AML-193 (cell line): ENCODE results near the gene MBP.
"Not testable (repeated sequence)": the region's sequence is repeated elsewhere in the genome, so short reads cannot be mapped to it uniquely, and the experiment has no call there.

Experiments
- DNase-seq, 2 experiments: peaks; one replicate each; lab custom pipeline; 2025; lab: John Stamatoyannopoulos, UW

Gene MBP

DNA sequence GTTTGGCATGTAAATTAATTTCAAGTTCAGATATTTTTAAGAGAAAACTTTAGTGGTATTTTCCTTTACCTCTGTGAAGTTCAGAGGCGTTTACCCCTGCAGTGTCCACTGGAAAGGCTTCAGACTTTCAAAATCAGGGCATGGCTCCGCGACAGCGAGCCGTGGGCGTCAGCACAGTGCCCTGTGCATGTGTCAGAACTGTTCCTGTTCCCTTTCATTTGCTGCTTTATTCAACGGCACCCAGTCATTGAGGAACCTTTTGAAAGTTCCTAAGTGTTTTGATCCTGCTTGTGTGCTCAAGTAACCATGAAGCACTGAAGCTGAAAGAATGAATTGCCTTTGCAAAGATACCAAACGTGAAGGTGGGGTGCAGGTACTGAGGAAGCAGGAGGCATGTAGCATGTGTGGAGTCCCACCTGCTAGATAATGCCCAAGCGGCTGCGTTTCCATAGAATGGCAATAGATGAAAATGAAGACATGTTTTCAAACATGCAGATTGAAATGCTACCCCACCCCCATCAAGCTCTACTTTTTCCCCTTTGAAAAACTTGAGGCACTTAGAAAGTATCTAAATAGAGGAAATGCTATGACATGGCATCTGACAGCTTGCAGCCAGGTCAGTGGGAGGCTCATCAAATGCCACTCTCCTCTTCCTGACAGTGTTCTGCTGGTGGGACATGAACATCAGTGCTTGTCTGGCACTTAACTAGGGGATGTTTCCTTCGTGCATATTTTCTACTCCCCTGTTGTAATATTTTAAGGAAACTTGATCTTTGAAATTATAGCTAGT, 161.6 kb downstream of the MBP start:
- DNase-seq, result no peak

DNA sequence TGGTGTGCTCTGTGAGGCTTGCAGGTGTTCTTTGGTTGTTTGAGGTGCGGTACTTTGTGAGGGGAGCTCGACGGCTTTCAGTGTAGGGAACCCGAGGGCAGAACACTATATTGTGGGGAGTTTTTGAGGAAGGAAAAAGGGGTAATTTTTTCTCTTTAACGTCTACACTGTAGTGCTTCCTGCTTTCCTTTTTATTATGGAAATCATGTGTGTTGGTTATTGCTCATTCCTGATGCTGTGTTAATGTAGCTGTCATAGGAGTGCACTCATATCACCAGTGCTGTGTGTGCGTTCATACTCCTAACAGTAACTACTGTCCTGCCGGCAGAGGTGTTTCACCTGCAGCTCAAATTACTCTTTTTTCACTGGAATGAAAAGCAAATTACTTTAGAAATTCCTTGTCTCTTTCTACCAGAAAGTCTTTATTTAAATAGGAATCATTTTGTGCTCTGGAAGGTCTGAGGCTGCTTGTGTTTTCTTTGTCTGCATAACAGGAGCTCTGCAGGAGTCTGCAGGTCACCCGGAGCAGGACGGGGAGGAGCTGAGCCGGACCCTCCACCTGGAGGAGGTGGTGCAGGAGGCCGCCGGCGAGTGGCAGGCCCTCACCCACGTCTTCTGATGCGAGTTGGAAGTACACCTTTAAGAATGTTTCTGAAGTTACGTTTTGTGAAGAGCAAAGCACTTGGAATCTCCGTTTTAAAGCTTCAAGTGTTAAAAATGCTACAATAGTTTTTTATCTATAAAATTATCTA, 164.7 kb downstream of the MBP start:
- no peak for DNase-seq

DNA sequence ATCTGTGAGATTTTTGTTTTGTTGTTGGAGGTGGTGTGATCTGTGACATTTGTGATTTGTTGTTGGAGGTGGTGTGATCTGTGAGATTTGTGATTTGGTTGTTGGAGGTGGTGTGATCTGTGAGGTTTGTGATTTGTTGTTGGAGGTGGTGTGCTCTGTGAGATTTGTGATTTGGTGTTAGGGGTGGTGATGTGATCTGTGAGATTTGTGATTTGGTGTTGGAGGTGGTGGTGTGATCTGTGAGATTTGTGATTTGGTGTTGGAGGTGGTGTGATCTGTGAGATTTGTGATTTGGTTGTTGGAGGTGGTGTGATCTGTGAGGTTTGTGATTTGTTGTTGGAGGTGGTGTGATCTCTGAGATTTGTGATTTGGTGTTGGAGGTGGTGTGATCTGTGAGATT, 165.3 kb downstream of the MBP start:
- not testable (repeated sequence) for DNase-seq

DNA sequence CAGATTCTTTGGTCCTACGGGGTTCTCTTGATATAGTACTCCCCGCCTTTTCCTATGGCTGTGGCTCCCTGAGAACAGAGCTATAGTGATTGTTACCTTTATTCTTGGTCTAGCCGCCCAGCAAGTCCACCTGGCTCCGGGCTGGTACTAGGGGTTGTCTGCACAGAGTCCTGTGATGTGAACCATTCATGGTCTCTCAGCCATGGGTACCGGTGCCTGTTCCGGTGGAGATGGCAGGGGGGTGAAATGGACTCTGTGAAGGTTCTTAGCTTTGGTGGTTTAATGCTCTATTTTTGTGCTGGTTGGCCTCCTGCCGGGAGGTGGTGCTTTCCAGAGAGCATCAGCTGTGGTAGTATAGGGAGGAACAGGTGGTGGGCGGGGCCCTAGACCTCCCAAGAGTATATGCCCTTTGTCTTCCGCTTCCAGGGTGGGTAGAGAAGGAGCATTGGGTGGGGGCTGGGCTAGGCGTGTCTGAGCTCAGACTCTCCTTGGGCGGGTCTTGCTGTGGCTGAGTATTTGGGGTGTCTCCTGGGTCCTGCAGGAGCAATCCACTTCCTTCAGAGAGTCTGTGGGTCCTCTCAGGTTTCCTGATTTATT, 166.9 kb downstream of the MBP start:
- not testable (repeated sequence) for DNase-seq

DNA sequence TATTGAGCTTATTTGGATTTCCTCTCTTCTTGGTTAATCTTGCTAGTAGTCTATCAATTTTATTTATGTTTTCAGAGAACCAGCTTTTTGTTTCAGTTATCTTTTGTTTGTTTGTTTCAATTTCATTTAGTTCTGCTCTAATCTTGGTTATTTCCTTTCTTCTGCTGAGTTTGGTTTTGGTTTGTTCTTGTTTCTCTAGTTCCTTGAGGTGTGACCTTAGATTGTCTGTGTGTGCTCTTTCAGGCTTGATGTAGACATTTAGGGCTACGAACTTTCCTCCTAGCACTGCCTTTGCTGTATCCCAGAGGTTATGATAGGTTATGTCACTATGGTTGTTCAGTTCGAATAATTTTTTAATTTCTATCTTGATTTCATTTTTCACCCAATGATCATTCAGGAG, 168.6 kb downstream of the MBP start:
- DNase-seq, result no peak

DNA sequence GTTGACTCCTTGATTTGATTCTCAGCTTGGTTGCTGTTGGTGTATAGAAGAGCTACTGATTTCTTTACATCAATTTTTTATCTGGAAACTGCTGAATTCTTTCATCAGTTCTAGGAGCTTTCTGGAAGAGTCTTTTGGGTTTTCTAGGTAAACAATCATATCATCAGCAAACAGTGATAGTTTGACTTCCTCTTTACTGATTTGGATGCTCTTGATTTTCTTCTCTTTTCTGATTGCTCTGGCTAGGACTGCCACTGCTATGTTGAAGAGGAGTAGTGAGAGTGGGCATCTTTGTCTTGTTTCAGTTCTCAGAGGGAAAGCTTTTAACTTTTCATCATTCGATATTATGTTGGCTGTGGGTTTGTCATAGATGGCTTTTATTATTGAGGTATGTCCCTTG, 169.7 kb downstream of the MBP start:
- DNase-seq, result no peak

DNA sequence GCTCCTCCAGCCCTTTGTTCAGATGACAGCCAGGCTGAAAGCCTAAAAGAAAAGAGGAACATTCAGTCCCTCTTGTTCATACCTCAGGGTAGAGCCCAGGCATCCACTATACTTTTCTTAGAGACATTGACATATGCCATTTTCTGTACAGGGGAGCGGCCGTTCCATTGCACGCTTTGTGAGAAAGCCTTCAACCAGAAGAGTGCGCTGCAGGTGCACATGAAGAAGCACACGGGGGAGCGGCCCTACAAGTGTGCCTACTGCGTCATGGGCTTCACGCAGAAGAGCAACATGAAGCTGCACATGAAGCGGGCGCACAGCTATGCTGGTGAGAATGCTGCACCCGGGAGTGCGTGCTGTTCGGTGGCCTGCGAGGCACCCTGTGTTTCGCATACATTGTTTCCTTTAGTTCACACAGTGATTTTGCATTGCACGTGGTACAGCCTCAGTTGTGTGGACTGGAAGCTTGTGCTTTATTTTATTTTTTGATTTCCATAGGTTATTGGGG, 172.0 kb downstream of the MBP start:
- DNase-seq, result no peak

DNA sequence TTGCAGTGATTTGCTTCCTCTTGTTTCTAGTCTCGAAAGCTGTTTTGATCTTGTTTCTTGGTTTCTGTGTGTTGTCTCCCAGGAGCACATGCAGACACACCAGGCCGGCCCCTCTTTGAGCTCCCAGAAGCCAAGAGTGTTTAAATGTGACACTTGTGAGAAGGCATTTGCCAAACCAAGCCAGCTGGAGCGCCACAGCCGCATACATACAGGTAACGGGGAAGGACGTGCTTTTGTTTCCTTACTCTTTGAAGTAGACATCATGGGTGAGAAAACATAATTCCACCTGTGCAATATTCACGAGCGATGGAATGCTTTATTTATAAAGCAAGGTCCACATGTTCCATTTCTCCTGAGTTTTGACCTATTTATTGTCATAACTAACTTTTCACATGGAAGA, 173.0 kb downstream of the MBP start:
- DNase-seq, result no peak

DNA sequence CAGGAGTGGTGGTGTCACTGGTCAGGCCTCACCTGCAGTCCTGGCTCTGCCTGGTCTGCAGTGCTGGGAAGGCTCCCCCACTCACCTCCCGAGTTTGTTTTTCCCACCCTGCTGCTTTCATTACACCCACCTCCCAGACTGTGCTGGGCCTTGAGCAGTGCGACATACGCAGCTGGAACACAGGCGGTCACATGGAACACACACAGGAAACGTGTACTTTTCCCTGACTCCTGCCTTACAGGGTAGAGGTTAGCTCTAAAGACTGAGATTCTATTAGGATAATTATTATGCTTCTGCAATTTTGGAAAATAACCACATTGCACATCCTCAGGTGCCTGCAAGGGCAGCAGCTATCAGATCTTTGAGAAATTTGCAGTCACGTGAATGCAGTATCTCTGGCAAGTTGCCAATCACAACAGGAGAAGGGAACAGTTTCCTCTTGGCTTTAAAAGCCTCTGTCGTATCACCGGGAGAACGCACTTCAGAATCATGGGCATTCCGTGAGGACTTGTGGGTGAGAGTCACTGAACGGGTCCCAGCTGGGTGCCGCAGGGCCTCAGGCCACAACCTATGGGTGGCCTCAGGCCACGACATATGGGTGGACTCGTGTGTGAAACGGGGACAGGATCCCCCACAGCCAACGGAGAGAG, 173.8 kb downstream of the MBP start:
- no peak for DNase-seq

DNA sequence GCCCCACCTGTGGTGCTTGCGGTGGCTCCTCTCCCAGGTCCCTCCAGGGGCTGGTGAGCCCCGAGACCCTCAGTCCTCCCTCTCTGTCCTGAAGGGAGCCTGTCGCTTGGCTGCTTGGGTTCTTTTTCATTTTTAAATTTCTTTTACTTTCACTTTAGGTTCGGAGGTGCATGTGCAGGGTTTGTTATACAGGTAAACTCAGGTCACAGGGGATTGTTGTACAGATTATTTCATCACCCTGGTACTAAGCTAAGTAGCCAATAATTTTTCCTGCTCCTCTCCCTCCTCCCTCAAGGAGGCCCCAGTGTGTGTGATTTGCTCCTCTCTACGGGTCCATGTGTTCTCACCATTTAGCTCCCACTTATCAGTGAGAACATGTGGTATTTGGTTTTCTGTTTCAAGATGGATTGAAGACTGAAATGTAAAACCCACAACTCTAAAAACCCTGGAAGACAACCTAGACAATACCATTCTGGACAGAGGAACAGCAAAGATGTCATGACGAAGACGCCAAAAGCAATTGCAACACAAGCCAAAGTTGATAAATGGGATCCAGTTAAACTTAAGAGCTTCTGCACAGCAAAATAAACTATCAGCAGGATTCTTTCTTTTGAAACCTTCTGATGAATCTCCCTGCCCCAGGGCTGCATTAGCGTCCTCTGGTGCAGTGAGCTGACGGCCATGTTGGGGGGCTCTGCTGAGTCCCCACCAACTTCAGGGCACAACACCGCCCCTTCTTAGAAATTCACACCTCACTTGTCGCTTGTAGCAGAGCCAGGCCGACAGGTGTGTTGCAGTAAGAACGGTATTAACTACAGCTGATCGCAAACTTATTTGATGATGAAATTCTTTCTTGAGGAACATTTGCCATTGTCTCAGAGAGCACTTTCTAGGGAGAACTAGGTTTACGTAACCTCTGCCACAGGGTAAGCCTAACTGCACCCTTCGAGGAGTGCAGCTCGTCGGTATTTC, 174.9 kb downstream of the MBP start:
- DNase-seq, result no peak

DNA sequence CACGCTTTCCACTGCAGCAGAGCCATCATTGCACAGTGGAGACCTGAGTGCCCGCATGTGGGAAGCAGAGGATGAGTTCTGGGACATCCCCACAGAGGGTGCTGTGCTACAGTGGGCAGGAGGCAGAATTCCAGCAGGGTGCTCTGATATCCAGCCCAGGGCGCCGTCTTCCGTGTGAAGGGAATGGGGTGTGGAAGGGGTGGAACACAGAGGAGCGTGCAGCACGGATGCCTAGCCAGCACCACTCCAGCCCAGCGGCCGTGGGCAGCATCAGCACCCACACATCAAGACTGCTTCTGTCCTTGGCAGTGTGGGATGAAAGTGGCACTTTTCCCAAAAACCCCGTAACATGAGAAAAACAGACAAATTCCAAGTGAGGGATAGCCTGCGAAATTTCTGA, 175.9 kb downstream of the MBP start:
- no peak for DNase-seq

DNA sequence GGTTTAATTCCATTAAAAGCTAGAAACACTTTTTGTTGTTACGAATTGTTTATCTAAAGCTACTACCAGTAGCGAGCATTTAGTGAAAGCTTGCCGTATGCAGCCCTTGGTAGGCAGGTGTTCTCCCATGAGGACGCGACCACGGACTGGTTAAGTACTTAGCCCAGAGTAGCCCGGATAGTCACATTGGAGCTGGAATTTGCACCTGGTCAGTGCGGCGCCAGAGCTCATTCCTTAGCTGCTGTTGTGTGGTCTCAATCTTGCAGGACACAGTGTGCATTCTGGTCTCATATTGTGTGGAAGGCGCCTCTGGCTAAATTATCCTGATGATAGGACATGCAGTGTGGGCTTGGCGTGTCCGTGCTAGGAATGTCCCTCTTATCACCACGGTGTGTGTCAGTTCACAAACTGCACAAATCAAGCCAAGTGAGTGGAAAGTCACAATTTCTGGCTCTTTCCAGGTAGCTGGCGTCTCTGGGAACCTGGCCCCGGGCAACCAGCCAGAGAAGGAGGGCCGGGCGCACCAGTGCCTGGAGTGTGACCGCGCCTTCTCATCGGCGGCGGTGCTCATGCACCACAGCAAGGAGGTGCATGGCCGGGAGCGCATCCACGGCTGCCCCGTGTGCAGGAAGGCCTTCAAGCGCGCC, 176.9 kb downstream of the MBP start:
- DNase-seq, result no peak

DNA sequence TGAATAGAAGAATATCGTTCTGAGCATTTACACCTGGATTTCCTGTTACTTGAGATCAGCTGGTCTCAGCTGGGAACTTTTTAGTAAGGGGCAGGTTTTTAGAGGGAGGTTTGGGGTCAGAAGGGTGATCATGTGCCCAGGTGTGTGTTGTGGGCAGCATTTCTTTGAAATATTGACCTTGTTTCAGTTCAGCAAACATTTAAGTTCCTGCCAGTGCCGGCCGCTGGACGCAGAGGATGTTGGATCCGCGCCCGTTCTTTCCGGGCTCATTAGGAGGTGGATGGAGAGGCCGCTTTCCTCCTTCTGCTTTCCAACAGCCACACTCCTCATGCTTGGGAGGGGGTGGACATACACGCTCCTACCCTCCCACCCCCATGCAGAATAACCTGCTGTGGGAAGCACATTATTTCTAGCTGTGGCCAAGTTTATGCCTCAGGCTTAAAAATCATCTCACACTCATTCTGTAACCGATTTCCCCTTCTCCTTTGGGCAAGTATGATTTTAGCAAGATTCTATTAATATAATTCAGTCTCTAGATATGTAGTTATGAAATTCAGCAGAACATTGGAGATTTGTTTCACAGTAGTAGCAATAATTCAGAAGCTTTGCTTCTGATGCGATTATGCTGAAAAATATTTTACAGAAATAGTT, 178.9 kb downstream of the MBP start:
- DNase-seq, result no peak

DNA sequence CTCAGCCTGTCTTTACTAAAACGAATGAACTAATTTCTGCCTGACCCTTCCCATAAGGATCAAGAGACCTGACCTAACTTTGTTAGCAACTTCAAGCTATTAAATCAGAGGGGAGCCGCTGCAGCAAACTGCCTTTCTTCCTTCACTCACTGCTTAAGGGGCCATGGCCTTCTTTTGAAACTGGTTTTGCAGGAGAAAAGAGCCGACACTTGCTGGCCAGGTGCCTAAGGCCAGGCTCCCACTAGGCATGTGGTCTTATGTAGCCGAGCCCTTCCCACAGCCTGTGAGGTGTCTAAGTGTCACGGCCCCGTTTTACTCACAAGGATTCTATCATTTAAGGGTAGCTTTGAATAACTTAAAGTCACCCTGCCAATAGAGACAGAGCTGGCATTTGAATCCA, 179.4 kb downstream of the MBP start:
- DNase-seq, result no peak

DNA sequence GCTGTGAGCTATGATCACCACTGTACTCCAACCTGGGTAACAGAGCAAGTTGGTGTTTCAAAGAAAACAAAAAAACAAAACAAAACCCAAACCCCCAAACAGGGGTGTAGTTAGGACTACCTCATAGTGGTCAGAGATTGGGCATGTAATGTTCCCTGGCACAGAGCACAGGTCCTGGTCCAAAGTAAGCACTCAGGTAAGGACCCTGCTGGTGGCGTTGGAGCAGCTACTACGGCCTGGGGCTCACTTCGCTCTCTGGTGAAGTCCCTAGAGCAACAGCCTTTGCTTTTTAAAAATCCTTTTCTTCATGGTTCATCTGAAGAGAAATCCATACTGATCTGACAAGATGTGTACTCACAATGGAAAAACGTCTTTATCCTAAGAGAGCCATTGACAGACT, 179.8 kb downstream of the MBP start:
- DNase-seq, result no peak

DNA sequence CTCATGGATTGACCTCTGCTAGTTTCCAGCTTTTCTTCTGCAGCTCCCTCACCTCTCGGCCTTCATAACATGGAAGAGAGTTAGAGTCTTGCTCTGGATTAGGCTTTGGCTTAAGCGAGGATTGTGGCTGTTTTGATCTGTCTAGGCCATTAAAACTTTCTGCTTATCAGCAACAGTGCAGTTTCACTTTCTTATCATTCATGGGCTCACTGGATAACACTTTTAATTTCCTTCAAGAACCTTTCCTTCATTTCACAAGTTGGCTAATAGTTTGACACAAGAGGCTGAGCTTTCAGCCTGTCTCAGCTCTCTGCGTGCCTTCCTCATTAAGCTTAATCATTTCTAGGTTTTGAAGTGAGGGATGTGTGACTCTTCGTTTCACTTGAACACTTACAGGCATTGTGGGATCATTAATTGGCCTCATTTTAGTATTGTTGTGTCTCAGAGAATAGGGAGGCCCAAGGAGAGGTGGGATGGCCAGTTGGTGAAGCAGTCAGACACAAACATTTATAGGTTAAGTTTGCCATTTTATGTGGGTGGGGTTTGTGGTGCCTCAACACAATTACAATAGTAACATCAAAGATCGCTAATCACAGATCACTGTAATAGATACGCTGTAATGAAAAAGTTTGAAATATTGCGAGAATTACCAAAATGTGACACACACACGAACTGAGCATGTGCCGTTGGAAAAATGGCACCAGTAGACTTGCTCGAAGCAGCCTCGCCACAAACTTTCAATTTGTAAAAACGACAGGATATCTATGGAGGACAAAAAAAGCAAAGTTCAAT, 180.9 kb downstream of the MBP start:
- DNase-seq, result no peak

DNA sequence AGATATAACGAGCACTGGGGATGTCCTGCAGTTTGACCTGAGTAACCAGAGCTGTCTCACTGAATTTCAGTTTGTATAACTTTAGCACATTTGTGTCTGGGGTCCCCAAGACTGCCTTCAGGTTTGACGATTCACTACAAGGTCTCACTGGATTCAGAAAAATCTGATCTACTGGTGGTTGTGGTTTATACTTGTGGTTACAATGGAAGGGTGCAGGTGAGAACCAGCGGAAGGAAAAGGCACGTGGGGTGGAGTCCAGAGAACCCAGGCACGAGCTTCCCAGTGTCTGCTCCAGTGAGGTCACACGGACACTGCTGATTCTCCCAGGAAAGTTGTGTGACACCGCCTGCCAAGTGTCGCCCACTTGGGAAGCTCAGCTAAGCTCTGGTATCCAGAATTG, 184.2 kb downstream of the MBP start:
- no peak for DNase-seq

DNA sequence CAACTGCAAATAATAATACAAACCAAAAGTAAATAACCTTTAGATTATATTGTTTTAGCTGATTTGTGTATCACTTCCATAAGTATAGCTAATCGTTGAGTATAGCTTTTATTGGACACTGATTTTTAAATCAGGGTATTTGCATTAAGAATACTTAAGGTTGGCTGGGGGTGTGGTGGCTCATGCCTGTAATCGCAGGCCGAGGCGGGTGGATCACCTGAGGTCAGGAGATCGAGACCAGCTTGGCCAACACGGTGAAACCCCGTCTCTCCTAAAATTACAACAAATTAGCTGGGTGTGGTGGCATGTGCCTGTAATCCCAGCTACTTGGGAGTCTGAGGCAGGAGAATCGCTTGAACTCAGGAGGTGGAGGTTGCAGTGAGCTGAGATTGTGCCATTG, 188.2 kb downstream of the MBP start:
- not testable (repeated sequence) for DNase-seq

DNA sequence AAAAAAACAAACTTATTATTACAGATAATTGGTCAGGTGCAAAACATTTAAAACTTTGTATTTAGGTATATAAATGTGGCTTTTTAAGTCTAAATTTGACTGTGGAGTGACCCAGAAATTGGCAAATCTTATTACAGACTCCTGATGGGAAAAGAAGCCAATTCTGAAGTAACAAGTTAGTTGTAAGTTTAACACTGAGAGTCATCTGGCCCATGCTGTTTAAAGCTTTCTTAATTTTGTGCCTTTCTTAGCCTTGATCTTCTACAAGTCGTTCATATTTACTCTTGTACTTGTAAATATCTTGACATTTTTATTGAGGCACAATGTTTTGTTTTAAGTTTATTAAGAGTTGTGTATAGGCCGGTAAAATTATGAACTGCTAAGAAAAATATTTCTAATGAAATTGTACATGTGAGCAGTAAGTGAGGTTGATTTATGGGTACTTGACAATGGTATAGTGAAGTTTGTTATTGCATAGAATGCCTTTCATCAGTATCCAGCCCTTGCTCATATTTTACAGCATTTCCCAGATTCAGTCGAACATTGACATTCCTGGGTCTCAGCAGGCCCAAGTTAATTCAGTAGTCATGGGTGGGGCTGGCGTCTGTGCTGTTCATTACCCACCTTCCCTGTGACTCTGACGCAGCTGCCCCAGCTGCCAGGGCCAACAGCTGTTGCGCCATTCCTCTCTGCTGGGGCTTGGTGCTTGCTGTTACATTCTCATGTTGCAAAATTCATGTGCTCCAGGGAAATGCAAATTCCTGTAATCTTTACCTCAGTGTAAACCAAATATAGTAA, 188.8 kb downstream of the MBP start:
- DNase-seq, result no peak
